Endodermal cell (in vitro differentiated cells): ENCODE results near the gene KCTD11. TPM values are rescaled to one million over a fixed set of nuclear protein-coding genes. Genes with fewer than 3 reads are reported as not detected.
A peak's percentile ranks its signal among the peaks of the same experiment; 100 is the strongest.

Experiments
- DNase-seq: peaks from one replicate; pipeline ENCODE4 v3.0.0-alpha.2; 2017
- H3K27ac ChIP-seq: 2 replicates; pipeline ENCODE4 v1.5.1; 2013; ENCODE audit warnings: mild to moderate bottlenecking, low read depth, low read length, moderate library complexity
- H3K27me3 ChIP-seq: 2 replicates; pipeline ENCODE4 v1.6.1; 2013; ENCODE audit warnings: mild to moderate bottlenecking, low read length, moderate library complexity; ENCODE audit not compliant: insufficient read depth, control insufficient read depth, poor library complexity, severe bottlenecking
- H3K36me3 ChIP-seq: 2 replicates; pipeline ENCODE4 v1.7.0; 2013; ENCODE audit warnings: mild to moderate bottlenecking, low read length, moderate library complexity; ENCODE audit not compliant: control insufficient read depth, insufficient read depth
- H3K4me1 ChIP-seq: one replicate; pipeline ENCODE4 v1.7.0; 2013; ENCODE audit warnings: low read length; ENCODE audit not compliant: control insufficient read depth, insufficient read depth
- H3K4me3 ChIP-seq: 2 replicates; pipeline ENCODE4 v1.5.1; 2013; ENCODE audit warnings: mild to moderate bottlenecking, low read length, moderate library complexity
- H3K9ac ChIP-seq: 2 replicates; pipeline ENCODE4 v1.6.1; 2013; ENCODE audit warnings: mild to moderate bottlenecking, low read length, moderate library complexity; ENCODE audit not compliant: poor library complexity, severe bottlenecking; ENCODE audit errors: extremely low read depth
- H3K9me3 ChIP-seq: 2 replicates; pipeline ENCODE4 v1.6.1; 2013; ENCODE audit warnings: mild to moderate bottlenecking, low read length, moderate library complexity; ENCODE audit not compliant: control insufficient read depth
- H3K27ac Mint-ChIP-seq: 2 replicates; pipeline ENCODE4 v1.8.0; 2020; ENCODE audit warnings: mixed read lengths
- H3K27me3 Mint-ChIP-seq: 2 replicates; pipeline ENCODE4 v1.8.0; 2021; ENCODE audit warnings: mild to moderate bottlenecking, mixed read lengths; ENCODE audit not compliant: insufficient read depth
- H3K36me3 Mint-ChIP-seq: 2 replicates; pipeline ENCODE4 v1.8.0; 2020; ENCODE audit warnings: low read depth, mixed read lengths
- H3K4me1 Mint-ChIP-seq: 2 replicates; pipeline ENCODE4 v1.8.0; 2020; ENCODE audit warnings: mixed read lengths
- H3K4me3 Mint-ChIP-seq: 2 replicates; pipeline ENCODE4 v1.8.0; 2020; ENCODE audit warnings: mild to moderate bottlenecking, moderate library complexity, mixed read lengths
- H3K9me3 Mint-ChIP-seq: 2 replicates; pipeline ENCODE4 v1.8.0; 2020; ENCODE audit warnings: mild to moderate bottlenecking, mixed read lengths
- WGBS, 2 experiments: methylation state at CpG; one replicate each; pipeline versions ENCODE4 v1.1.5 to v1.1.7; 2013; ENCODE audit warnings: missing lambda C conversion rate in 2 of 2, mixed read lengths in 1 of 2; ENCODE audit not compliant: insufficient coverage in 1 of 2, insufficient read length in 1 of 2; 5-methylcytosine and 5-hydroxymethylcytosine counted together
- total RNA-seq, 2 donors: library from RNA; stranded (reverse); fragmentation: NEBNext Ultra II Directional in 1 of 2; extraction: Animal tissue kit (Norgen Biotek cat#: 25700) in 1 of 2; gene quantifications; 2 replicates in 1 of 2; 3 replicates in 1 of 2; pipeline ENCODE4 v1.2.1, GENCODE V29; 2021
- TF ChIP-seq, protein P1 (sequence below): fragments of 200-600 bp; sonication (generic); conservative IDR thresholded peaks from 2 replicates; pipeline ENCODE4 v1.5.0; 2021; ENCODE audit warnings: antibody characterized with exemption, mild to moderate bottlenecking

The KCTD11 gene
- total RNA-seq, 2 donors from 2014 or later: 7.1 to 8.4 TPM

DNA sequence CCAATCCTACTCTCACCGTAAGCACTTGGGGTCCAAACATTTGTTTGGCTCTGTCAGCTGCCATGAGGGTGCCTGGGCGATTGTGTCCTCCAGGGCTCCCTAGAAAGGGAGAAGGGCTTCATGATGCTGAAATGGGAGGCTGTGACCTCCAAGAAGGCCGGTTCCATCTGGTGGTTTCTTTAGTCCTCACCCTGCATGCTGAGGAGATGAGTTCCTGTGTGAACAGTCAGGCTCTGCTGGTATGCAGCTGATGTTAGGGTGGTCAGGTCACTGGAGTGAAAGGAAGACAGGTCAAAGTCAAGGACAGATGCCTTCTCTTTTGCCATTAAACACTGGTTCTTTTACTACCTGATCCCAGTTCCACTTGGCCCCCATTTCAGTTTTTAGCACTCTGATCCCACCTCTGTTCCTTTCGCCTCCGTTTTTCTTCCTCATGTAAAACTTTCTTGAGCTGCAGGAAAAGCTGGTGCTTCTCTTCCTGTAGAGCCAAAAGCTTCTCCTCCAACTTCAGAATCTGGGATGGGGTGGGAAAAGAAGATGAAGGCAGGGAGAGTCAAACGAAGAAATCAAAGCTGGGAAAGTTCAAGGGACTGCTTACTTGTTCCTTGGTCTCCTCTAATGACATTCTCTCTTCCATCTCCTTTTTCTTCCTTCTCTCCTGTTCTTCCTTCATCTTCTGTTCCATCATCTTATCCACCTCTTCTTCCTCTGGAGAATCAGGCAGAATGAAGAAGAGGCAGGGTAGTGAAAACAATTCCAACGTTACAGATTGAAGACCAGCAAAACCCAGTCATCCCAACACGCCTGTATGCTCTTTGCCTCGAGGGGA, 37.9 kb upstream of the KCTD11 start:
- no peak overlapping the region for H3K27ac ChIP-seq
- TF ChIP-seq, protein P1, sequence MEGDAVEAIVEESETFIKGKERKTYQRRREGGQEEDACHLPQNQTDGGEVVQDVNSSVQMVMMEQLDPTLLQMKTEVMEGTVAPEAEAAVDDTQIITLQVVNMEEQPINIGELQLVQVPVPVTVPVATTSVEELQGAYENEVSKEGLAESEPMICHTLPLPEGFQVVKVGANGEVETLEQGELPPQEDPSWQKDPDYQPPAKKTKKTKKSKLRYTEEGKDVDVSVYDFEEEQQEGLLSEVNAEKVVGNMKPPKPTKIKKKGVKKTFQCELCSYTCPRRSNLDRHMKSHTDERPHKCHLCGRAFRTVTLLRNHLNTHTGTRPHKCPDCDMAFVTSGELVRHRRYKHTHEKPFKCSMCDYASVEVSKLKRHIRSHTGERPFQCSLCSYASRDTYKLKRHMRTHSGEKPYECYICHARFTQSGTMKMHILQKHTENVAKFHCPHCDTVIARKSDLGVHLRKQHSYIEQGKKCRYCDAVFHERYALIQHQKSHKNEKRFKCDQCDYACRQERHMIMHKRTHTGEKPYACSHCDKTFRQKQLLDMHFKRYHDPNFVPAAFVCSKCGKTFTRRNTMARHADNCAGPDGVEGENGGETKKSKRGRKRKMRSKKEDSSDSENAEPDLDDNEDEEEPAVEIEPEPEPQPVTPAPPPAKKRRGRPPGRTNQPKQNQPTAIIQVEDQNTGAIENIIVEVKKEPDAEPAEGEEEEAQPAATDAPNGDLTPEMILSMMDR: no peak
- H3K4me1 ChIP-seq: peaks cover 5% of the 10 kb centered on the region
- Mint-ChIP-seq H3K4me1 (peaks cover 23% of the 10 kb centered on the region), H3K36me3 (peaks cover 66% of the 10 kb centered on the region), H3K27ac (peak overlapping the region; percentile 67), H3K9me3 (no peaks in the 10 kb centered on the region), H3K27me3 (no peaks in the 10 kb centered on the region), H3K4me3 (peak overlapping the region; percentile 72)
- peak overlapping the region; percentile 85 for H3K4me3 ChIP-seq
- 48 to 80% methylated on average over 5 to 9 of the region's 9 CpGs for WGBS, 2 experiments
- no peaks in the 10 kb centered on the region for H3K9me3 ChIP-seq
- no peak overlapping the region for H3K9ac ChIP-seq
- no peaks in the 10 kb centered on the region for H3K27me3 ChIP-seq
- no peak for DNase-seq
- H3K36me3 ChIP-seq: peaks cover 68% of the 10 kb centered on the region

- Mint-ChIP-seq H3K27ac (peak within 1 kb of the TSS; percentile 91), H3K9me3 (no peaks in the 10 kb centered on the region), H3K4me1 (peaks cover 15% of the 10 kb centered on the region), H3K27me3 (no peaks in the 10 kb centered on the region), H3K4me3 (peak within 1 kb of the TSS; percentile 72), H3K36me3 (peaks cover 58% of the 10 kb centered on the region)
- H3K4me3 ChIP-seq: peak within 1 kb of the TSS; percentile 85
- peak within 1 kb of the TSS; percentile 74 for H3K9ac ChIP-seq
- DNase-seq: peak; percentile 98
- WGBS, 2 experiments: 0% methylated on average over 50 to 95 of the region's 95 CpGs
- H3K27ac ChIP-seq: peak within 1 kb of the TSS; percentile 44
- H3K4me1 ChIP-seq: peaks cover 5% of the 10 kb centered on the region
- TF ChIP-seq, protein P1: no peak
- H3K27me3 ChIP-seq: no peaks in the 10 kb centered on the region
- no peaks in the 10 kb centered on the region for H3K9me3 ChIP-seq
- peaks cover 61% of the 10 kb centered on the region for H3K36me3 ChIP-seq
These were observed 37.0 kb upstream of the KCTD11 start, which contains the start of gene GPS2 for GRCh38 chr17:7314719-7315569. GPS2 (minus strand) TSS chr17:7315360; CDS start chr17:7315052, 308 bp downstream.

GRCh38 chr17:7315570-7316235, 36.3 kb upstream of the KCTD11 start:
- peak overlapping the region; percentile 91 for H3K27ac Mint-ChIP-seq
- 52 to 72% methylated on average over 17 to 30 of the region's 30 CpGs for WGBS, 2 experiments
- H3K4me1 Mint-ChIP-seq: peaks cover 9% of the 10 kb centered on the region

More at GRCh38 chr17:7315570-7316235, 36.3 kb upstream of the KCTD11 start:
- no peaks in the 10 kb centered on the region for H3K9me3 Mint-ChIP-seq
- H3K4me3 Mint-ChIP-seq: peak overlapping the region; percentile 72
- no peak for DNase-seq
- H3K4me1 ChIP-seq: peaks cover 5% of the 10 kb centered on the region
- no peaks in the 10 kb centered on the region for H3K27me3 ChIP-seq
- H3K27me3 Mint-ChIP-seq: no peaks in the 10 kb centered on the region
- H3K4me3 ChIP-seq: peak overlapping the region; percentile 85
- no peaks in the 10 kb centered on the region for H3K9me3 ChIP-seq
- H3K9ac ChIP-seq: peak overlapping the region; percentile 74
- H3K27ac ChIP-seq: peak overlapping the region; percentile 44
- peaks cover 57% of the 10 kb centered on the region for H3K36me3 Mint-ChIP-seq
- TF ChIP-seq, protein P1: no peak
- H3K36me3 ChIP-seq: peaks cover 59% of the 10 kb centered on the region
